ENCODE measurements around the gene NKAIN1. TPM values are rescaled to one million over a fixed set of nuclear protein-coding genes. Genes with fewer than 3 reads are reported as not detected.
"Not testable (repeated sequence)": the region's sequence is repeated elsewhere in the genome, so short reads cannot be mapped to it uniquely, and the experiment has no call there.

NKAIN1 gene
- total RNA-seq: 0.14 TPM

DNA sequence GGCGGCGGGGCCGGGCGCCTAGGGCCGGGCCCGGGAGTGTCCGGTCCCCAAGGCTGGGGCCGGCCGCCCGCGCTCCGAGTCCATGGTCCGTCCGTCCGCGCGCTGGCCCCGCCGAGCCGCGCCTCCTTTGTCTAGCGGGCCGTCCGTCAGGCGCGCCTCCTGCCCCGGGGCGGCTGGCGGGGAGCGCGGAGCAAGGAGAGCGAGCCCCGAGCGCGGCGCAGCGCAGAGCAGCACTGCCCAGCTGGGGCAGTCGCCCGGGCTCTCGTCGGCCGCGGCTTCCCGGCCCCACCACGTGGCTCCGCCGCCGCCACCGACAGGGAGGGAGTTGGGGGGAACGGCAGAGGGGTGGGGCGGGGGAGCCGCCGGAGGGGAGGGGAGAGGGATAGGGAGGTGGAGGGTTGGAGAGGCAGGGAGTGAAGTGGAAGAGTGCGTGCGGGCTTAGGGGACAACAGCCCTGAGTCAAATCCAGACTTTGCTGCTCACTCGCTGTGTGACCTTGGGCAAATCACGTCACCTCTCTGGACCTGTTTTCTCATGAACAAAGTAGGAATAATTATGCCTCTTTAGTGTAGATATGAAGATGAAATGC, at the start of gene NKAIN1:
TSS of gene NKAIN1 (minus strand) at position 235 of the 589 bp plus-strand sequence. CDS start 340 bp downstream, outside the sequence.
- DNase-seq (ENCODE audit: low spot score): no peak

DNA sequence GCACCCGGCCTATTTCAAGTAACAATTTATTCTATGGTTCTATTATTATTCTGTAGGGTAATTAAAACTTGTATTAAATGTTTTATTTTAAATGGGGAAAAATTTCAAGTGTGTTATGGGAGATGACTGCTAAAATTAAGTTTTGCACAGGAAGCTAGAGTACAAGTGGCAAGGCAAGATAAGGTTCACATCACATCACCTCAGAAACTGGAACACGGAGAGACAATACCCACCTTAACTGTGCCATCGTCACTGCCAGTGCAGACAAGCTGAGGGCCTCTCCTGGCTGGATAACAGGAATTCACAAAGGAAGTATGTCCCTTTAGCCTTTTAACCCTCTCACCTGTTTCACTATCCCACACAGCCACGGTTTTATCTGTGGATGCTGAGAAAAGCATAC, 49.3 kb upstream of the NKAIN1 start:
- no peak for DNase-seq (ENCODE audit: low spot score)

DNA sequence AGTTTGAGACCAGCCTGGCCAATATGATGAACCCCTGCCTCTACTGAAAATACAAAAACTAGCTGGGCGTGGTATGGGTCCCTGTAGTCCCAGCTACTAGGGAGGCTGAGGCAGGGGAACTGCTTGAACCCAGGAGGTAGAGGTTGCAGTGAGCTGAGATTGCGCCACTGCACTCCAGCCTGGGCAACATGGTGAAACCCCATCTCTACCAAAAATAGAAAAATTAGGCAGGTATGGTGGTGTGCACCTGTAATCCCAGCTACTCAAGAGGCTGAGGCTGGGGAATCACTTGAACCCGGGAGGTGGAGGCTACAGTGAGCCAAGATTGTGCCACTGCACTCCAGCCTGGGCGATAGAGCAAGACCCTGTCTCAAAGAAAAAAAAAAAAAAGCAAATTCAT, 48.1 kb upstream of the NKAIN1 start:
- DNase-seq (ENCODE audit: low spot score): not testable (repeated sequence)

DNA sequence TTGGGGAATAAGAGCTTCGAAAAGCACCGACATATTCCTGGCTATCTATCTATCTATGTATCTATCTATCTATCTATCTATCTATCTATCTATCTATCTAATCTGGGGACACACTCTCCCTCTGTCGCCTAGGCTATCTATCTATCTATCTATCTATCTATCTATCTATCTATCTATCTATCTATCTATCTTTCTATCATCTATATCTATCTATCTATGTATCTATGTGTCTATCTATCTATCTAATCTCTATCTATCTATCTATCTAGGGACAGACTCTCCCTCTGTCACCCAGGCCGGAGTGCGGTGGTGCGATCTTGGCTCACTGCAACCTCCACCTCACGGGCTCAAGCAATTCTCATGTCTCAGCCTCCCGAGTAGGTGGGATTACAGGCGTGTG, 42.7 kb upstream of the NKAIN1 start:
- DNase-seq (ENCODE audit: low spot score): not testable (repeated sequence)

DNA sequence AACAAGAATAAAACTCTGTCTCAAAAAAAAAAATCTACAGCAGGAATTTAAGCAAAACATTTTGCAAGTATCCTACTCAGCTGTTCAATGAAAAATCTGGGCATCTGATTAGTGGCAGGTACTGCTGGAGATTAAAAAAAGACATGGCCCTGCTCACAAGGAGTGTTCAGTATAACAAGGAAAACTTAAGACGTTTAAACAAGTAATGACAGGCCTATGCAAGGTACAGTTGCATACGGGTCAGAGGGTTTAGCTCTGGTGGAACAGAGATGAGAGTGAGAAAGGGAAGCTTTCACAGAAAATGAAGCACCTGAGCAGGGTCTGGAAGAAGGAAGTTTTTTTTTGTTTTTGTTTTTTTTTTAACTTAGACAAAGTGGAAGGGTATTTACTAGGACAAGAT, 33.9 kb upstream of the NKAIN1 start:
- DNase-seq (ENCODE audit: low spot score): no peak

DNA sequence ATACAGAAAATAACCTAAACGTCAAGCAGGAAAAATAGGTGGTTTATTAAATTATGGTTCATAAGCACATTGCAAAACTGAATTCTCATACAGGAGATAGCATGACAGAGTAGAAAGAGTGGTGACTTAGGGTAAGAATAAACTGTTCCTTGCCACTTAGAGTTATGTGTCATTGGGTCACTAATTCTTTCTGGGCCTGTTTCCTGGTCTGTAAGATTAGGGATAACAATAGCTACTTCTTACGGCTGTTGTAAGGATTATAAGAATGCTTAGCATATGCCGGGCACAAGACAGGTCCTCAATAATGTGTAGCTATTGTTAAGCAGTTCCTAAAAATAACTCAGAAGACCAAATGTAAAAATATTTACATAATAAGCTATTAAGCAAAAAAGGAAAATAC, 32.7 kb upstream of the NKAIN1 start:
- no peak for DNase-seq (ENCODE audit: low spot score)

DNA sequence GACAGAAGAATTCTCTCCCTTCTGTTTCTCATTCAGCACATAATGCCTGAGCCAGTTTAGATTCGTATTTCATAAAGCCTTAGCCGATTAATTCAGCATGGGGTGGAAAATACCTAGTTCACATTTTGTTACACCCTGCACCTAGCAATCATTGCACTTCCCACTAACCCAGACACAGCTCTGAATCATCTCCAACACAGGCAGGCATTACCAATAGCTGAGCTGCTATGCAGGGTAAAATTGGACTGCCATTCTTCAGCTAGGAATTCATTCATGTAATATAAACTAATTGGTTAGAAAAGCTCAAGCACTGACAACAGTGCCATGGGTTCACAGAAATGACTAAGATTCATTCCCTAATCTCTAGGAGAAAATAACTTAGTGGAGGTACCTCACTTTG, 26.9 kb upstream of the NKAIN1 start:
- DNase-seq (ENCODE audit: low spot score): no peak

DNA sequence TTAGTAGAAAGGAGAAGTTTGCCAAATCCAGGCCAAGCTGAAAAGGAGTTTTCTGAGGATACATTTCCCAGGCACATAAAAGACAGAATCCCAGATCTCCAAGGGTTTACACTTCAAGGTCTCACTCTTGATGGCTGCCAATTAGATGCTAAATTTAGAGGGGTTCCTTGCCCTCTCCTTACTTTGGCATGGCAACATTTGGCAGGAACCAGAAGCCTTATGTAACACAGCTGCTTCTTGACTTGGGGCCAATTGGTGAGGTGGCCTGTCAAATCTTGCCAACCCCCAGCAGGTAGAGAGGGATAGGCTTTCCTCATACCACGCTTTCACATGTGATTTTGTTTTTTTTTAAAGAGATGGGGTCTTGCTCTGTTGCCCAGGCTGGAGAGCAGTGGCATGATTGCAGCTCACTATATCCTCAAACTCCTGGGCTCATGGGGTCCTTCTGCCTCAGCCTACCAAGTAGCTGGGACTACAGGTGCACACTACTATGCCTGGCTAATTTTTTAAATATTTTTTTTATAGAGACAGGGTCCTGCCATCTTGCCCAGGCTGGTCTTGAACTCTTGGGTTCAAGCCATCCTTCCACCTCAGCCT, 25.2 kb upstream of the NKAIN1 start:
- DNase-seq (ENCODE audit: low spot score): no peak

DNA sequence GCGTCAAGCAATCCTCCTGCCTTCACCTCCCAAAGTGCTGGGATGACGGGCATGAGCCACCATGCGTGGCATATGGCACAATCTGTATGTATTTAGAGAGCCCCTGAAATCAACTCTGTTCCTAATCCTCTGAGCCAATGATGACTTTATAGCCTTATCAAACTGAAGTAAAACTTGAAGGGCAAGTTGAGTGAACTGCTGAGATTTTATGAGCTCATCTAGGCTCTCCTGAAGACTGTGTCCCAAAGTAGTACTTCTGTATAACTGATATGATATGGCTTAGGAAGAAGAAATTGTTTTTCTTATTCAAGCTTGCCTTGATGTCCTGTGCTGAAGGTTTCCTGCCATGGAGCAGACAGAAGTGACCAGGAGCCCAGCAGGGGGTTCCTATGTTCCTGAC, 23.7 kb upstream of the NKAIN1 start:
- no peak for DNase-seq (ENCODE audit: low spot score)

DNA sequence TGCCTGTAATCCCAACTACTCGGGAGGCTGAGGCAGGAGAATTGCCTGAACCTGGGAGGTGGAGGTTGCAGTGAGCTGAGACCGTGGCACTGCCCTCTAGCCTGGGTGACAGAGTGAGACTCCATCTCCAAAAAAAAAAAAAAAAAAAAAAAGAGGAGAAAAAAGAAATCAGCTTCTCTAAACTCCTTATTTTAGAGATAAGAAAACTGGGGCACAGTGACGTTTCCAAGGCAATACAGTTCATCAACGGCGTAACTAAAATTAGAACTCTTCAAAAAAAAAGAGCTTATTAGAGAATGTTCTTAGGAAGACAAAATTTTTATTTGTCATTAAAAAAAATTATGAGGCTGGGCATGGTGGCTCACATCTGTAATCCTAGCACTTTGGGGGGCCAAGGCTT, 22.7 kb upstream of the NKAIN1 start:
- not testable (repeated sequence) for DNase-seq (ENCODE audit: low spot score)

DNA sequence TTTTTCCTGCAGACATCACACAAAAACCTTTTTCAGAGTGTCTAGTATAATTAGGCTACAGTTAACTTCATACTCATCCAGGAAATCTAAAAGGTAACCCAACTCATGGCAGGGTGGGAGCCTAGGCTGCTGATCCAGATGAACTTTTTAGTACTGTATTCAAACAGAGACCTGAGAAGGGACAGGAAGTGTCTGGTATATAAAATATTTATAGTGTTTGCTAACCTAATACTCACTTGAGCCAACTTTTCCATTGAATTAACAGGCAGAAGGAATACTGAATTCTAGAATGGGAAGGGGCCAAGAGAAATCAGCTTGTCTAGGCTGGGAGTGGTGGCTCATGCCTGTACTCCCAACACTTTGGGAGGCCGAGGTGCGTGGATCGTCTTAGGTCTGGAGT, 22.2 kb upstream of the NKAIN1 start:
- no peak for DNase-seq (ENCODE audit: low spot score)

DNA sequence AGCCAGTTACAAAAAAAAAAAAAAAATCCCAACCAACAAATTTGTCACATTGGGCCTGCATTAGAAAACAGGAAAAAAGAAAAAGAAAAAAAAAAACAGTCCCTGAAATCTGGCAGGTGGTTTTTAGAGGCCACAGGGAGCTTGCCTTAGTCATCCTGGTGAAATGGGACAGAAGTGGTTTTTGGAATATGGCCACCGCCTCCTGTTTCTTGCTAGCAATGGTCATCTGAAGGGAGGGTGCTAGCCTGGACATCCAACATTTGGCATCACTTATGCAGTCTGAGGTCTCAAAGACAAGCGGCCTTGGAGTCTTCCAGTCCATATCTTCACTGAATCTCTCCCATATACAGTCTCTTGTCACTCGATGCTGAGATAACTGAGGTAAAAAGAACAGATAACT, 20.1 kb upstream of the NKAIN1 start:
- no peak for DNase-seq (ENCODE audit: low spot score)

DNA sequence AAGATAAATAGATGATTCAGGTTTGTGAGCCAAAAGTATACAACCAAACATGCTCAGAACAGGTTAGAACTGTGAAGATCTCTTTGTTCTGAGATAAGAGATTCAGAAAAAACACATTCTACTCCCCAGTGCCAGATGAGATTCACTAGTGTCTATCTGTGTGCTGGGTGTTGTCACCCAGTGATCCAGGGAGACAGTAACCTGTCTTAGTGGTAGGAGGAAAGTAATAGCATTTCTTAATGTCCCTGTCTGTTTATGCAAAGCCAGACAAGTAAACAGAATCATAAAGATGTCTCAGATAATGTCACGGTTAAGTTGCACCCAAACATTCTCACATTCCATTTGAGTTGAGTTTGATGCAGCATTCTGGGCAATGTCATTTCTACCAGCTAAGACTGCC, 18.9 kb upstream of the NKAIN1 start:
- DNase-seq (ENCODE audit: low spot score): no peak

DNA sequence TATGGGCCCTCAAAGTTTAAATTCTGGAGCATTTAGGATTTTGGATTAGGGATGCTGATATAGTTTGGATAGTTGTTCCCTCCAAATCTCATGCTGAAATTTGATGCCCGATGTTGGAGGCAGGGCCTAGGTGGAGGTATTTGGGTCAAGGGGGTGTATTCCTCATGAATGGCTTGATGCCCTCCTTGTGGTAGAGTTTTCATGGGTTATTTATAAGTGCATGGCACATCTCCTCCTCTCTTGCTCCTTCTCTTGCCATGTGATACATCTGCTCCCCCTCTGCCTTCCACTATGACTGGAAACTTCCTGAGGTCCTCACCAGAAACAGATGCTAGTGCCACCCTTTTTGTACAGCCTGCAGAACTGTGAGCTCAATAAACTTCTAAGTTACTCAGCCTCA, 17.5 kb upstream of the NKAIN1 start:
- DNase-seq (ENCODE audit: low spot score): no peak

DNA sequence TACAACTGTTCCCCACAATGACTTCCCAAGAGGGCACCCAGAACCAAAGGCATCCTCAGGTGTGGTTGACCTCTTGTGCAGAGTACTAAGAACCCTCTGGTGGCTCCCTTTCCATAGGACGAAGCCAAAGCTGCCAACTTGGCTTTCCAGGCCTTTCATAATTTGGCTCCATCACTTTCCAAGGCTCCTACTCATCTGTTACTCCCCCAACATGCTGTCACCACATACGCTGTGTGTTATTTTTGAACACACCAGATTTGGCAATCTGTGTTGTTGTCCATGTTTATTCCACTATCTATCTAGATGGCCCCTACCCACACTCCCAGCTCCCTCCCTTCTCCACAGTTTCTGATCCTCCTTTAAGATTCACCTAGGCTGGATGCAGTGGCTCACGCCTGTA, 10.2 kb upstream of the NKAIN1 start:
- DNase-seq (ENCODE audit: low spot score): no peak

DNA sequence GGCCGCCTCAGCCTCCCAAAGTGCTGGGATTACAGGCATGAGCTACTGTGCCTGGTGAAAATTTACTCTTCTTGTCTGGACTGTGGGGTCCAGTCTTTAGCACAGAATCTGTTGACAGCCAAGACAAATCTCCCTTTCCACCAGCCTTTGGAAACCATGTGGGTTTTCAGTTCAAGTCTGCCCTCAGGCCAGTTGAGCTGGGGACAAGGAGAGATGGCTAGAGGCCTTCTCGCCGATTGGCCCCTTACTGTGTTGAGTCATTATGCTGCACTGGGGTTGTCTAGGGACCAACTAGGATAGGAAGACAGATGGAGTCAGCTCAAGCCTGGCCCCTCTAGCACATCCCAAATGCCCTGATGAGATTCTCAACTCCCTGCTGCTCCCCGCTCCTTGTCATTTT, 8.6 kb upstream of the NKAIN1 start:
- DNase-seq (ENCODE audit: low spot score): no peak

DNA sequence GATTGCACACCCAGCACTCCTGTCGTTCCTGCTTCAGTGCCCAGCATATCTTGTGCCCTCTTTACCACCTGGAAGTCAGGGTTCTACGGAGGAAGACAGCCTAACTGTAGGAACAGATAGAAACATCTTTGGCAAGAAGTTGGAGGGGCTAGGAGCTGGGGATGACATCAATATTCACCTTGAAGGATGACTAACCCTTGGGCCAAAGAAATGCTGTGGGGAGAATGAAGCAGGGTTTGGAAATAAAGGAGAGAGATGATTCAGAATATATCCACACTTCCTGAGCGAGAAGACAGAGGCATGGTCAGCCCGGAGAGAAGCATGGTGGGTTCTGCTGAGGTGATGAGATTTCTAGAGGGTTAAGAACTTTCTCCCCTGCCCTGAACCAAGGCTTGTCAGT, 4.6 kb upstream of the NKAIN1 start:
- DNase-seq (ENCODE audit: low spot score): no peak

DNA sequence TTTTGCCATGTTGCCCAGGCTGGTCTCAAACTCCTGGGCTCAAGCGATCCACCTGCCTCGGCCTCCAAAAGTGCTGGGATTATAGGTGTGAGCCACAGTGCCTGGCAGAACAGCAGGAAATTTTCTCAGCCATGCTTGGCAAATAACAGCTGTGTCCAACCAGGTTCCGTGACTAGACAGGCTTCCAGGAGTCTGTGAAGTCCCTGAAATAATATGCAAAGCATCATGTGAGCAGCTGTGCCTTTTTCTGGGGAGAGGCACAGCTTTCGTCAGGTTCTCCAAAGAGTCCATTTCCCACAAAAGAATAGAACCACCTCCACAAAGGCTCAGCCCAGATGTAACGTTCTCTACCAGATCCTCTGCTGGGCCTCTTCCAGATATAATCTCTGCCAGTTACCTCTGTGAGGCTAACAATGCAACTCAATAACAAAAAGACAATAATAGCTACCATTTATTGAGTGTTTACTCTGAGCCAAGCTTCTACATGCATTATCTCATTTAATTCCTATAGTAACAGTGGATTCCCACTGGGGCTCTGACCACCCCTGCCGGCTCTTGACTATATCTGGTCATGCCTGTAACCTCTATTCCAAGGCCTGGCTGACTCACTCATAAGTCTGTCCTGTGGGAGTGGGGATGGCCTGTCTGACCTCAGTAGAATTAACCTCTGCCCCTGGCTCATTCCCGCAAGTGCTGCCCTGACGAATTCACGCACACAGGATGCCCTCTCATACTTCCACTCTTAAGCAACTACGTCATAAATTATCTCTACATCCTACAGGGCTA, 4.0 kb upstream of the NKAIN1 start:
- no peak for DNase-seq (ENCODE audit: low spot score)

DNA sequence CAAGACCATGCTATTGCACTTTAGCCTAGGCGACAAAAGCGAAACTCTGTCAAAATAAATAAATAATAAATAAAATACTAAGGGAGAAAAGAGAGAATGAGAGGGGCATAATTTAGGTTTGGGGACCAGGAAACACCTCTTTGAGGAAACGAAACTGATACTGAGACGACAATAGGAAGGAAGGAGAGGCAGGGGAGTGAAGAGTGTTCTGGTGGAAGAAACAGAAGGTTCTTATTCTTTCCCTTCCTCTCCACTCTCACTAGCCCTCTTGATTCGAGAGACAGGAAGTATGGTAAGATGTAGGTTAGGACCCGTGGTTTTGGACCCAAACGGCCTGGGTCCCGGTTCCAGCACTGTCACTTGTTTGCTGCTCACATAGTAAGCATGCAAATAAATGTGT, 1.6 kb upstream of the NKAIN1 start:
- DNase-seq (ENCODE audit: low spot score): no peak

DNA sequence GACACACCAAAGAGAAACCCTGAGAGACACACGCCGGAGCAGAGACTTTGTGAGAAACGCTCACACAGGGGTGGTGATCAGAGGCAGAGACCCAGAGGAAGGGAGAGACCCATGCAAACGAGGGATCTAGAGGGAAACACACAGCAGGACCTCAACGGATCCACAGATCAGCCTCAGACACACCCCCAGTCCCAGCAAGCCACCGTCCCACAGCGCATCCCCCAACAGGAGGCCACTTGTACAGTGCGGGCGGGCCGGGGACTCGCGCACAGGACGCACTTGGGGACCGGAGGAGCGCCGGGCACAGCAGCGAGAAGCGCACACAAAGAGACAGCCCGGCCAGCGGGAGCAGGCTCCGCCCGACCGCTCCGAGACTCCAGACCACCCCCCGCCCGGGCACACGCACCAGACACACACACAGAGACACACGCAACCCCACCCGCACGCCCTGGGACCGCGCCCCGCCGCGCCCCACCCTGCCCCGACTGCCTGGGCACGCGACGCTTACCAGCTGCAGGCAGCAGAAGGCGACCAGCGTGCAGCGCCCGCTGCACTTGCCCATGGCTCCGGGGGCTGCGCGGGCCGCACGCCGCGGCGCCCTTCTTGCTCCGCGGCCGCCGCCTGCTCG, 587 bp downstream of the NKAIN1 start:
- DNase-seq (ENCODE audit: low spot score): no peak

DNA sequence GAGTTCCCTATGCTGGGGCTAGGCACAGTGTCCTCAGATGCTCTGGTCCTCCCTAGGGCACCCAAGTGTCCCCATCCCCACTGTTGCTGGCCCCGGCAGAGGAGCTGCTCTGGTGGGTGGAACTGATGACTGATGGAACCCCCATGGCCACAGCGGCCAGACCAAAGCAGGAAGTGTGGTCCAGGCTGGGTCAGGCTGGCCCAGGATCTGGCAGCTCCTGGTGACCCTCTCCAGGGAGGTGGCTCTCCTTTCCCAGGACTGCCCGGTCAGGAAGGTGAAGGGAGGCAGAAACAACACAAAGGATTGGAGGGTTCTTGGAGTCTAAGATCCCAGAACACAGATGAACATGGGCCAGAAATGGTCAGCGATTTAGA, 1.1 kb downstream of the NKAIN1 start:
- DNase-seq (ENCODE audit: low spot score): no peak

DNA sequence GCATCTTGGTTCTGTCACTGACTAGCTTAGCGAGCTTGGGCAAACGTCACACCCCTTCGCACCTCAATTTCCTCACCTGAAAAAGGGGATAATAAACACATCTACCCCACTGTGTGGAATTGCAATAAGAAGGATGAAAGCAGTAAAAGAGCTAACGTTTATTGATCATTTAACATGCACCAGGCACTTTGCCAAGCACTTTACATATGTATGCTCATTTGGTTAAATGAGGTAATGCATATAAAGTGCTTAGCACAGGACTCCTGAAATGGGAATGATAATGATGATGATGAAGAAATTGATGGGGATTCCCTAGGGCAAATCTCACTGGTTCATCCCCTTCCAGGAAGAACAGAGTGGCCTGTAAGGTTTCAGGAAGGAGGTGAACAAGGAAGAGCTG, 4.8 kb downstream of the NKAIN1 start:
- no peak for DNase-seq (ENCODE audit: low spot score)

DNA sequence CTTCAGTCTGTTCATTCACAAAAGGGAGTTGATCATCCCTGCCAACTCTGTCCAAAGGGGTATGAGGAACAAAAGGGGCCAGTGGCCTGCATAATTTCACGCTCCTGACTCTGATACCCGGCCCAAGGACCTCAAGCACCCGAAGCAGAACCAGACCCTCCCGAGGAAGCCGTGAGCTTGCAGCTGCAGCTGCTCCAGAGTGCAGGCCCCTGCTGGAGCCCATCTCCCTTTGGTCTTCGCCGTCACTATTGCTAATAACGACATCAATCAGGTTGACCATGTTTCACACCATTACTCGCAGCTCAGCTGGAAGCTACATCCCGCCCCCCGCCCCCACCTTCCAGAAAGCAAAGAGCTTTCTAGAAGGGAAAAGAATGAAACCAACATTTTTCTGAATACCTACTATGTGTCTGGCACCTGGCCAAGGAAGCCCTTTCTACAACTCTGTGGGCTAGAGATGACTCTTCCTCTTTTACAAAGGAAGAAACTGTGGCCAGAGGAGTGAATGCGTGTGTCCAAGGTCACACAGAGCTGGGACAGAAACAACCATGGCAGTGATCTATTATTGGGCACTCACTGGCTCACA, 5.5 kb downstream of the NKAIN1 start:
- no peak for DNase-seq (ENCODE audit: low spot score)
